HG03175 (cell line): ENCODE data around the gene PLBD2.

Experiments used
- ATAC-seq: cut with Tn5 transposase; IDR thresholded peaks from one replicate; pipeline ENCODE4 v1.9.1; 2021; ENCODE audit warnings: mild to moderate bottlenecking, moderate library complexity; ENCODE audit not compliant: unreplicated experiment

PLBD2 gene

DNA sequence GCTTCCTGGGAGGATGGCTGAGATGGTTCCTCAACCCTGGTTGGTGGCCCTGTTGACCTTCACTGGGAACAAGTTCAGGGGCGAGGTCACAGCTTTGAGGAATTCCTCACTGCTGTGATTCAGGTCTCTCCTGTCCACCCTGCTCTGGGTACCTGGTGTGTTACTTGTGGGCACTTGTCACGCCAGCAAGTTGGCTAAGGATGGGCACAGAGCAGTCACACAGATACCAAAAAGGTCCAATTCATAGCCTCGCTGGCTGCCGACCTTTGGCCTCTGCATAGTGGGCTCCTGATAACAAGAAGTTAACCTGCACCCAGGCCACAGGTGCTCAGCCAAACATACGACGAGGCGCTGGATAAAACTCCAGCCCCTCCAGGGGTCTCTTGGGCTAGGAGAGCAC, 34.1 kb downstream of the PLBD2 start:
- no peak for ATAC-seq

DNA sequence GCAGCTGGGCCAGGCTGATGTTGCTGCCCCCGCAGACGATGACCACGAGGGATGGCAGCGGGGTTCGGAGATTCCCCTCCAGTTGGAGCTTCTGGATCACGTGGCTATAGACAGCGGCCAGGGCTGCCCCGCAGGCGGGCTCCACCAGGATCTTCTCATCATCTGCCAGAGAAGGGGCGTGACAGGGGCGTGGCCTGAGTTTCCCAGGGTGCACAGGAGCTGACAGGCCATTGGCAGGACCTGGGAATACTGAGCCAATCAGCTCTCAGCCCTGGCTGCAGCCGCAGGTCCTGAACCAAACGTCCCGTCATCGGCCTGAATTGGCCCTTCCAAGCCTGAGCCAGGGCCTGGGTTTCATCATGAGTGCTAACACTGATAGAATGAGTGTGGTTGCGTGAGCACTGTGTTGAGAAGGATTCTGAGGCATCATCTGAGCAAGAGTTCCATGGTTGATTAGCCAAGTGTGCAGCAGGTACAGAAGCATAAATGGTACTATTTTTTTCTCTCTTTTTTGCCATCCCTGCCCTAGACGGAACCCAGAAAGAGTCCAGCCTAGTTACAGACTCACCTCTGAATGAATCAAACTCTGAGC, 34.7 kb downstream of the PLBD2 start:
- no peak for ATAC-seq

DNA sequence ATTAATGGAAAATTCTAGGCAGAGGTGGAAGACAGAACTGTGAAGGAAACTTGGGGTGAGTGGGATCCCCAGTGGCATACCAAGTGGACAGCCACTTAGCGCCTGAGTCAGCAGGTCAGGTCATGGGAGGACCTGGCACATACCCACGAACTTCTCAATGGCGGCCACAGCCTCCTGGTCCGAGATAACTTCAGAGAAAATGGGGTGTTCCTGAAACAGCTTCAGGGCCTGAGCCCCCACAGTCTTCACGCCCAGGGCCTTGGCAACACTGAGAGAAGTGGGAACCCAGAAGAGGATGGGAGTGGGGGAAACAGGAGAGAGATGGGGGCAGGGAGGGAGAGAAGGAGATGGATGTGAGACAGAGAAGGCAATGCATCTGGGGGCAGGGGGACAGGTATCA, 35.4 kb downstream of the PLBD2 start:
- no peak for ATAC-seq

DNA sequence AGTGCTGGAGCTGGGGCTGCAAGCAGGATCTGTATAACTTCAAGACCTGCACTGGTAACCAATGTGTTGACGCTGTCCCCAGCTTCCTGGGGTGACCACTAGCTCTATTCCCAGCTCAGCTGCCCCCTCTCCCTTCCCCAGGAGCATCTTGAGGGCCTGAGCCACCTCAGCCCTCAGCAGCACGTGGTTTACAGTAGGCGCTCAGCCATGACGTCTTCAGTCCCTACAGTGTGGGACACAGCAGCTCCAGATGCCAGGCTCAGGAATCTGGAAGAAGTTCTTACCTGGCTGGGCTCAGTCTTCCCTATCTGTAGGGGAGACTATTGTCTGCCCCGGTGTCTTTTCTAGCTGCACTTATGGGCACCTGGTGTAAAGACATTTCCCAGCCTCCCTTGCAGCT, 36.7 kb downstream of the PLBD2 start:
- no peak for ATAC-seq

DNA sequence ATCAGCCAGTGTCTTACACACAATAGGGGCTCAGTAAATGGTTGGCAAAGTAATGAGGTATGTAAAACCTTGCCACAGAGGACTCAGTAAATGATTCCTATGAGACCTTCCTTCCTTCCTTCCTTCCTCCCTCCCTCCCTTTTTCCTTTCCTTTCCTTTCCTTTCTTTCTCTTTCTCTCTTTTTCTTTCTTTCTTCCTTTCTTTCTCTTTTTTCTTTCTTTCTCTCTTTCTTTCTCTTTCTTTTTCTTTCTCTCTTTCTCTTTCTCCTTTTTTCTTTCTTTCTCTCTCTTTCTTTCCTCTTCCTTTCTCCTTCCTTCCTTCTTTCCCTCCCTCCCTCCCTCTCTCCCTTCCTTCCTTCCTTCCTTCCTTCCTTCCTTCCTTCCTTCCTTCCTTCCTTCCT, 37.8 kb downstream of the PLBD2 start:
- no peak for ATAC-seq

DNA sequence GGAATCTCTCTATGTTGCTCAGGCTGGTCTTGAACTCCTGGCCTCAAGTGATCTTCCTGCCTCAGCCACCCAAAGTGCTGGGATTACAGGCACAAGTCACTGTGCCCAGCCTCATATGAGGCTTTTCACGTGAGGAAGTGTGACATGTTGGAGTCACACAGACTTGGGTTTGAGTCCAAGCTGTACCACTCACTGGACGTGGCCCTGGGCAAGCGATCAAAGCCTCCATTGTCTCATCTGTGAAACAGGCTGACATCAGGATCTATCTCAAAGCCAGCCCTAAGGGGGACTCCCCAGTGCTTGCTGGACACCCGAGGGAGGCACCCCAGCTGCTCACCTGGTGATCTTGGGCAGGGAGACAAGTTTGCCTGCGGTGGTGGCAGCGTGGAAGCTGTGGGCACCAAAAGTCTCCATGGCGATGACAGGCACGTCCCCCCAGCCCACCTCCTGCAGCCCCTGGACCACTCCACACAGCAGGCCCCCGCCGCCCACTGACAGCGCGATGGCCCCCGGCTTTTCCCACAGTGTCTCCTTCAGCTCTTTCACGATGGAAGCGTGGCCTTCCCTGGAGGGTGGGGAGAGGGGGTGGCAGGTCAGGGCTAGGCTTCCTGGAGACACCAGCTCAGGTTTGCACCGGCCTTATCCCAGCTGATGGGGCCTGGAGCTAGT, 38.6 kb downstream of the PLBD2 start:
- ATAC-seq = no peak

GRCh38 chr12:113397497-113398197, 39.3 kb downstream of the PLBD2 start:
- no peak for ATAC-seq

- no peak for ATAC-seq
These were observed 40.2 kb downstream of the PLBD2 start for GRCh38 chr12:113398346-113399290.

DNA sequence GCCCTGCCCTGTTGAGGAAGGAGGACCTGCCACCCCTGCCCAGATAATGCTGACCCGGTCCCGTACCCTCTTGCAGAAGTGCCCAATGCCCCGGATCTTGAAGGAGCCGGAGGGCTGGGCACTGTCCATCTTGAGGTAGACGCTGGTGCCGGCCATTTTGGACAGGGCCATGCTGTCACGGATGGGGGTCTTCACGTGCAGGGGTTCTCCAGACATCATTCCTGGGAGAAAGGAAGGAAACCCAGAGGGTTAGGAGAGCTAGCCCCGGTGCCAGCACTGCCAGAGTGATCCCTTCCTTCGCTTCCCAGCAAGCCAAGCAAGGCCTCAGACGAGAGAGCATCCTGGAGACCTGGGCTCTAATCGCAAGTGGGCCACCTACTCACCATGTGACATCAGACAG, 41.1 kb downstream of the PLBD2 start:
- ATAC-seq = no peak

GRCh38 chr12:113400362-113400761, 42.0 kb downstream of the PLBD2 start:
- ATAC-seq = no peak

- ATAC-seq = no peak
These were observed 42.9 kb downstream of the PLBD2 start for GRCh38 chr12:113401066-113402000.

- ATAC-seq = no peak
These were observed 44.3 kb downstream of the PLBD2 start for GRCh38 chr12:113402586-113403260.

DNA sequence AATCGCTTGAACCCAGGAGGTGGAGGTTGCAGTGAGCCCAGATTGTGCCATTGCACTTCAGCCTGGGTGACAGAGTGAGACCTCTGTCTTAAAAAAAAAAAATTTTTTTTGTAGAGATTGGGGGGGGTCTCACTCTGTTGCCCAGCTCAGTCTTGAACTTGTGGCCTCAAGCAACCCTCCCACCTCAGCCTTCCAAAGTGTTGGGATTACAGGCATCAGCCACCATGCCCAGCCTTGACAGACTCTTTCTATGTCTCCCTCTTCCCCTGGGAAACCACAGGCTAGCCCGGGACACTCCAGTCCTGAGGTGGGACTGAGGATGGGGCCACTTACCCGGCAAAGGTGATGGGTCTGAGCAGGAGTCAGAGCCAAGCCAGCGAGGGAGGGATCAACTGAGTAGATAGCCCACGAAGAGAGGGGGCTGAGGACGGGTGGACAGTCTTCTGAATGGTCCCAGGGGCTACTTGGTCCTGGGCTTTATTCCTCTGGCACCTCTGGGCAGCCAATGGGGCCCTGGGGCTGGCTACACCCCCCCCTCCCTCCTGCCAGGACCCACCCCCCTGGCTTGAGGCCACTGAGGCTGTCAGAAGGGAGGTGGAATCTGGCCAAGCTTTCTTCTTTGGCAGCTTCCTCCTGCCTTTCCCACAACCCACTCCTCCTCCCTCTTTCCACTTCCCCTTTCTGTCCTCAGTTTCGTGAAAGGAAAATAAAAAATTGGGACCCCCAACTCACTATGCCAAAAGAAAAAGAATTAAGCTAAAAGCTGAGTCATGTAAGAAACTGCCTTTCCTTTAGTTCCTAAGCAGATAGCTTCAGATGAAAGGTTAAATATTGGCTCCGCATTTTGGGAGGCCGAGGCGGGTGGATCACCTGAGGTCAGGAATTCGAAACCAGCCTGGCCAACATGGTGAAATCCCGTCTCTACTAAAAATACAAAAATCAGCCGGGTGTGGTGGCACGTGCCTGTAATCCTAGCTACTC, 45.3 kb downstream of the PLBD2 start, which contains the start of gene SDS:
TSS of gene SDS (minus strand) at position 453 of the 981 bp plus-strand sequence. CDS start 4,179 bp downstream, outside the sequence.
- no peak for ATAC-seq

- no peak for ATAC-seq
These were observed 47.3 kb downstream of the PLBD2 start for GRCh38 chr12:113405694-113406093.

DNA sequence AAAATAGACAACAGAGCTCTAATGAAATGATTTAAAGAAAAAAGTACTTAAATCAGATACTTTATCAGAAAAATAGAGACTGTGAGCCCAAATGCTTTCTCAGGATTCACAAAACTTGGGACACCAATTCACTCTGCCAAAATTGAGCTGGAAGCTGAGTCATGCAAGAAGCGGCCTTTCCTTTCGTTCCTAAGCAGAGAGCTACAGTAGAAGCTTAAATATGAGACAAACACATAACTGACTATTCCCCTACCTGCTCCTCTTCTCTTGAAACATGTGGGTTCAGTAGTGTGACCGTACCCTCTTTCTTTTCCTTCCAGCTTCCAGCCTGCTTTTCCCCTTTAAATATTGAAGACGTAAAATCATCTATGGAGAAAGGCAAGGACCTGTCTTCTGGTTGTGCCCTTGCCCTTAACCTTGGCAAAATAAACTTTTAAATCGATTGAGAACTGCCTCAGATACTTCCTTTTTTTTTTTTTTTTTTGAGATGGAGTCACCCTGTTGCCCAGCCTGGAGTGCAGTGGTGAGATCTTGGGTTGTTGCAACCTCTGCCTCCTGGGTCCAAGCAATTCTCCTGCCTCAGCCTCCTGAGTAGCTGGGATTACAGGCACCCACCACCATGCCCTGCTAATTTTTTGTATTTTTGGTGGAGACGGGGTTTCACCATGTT, 49.7 kb downstream of the PLBD2 start:
- ATAC-seq = no peak

- ATAC-seq = no peak
These were observed 50.4 kb downstream of the PLBD2 start for GRCh38 chr12:113408756-113409298.

GRCh38 chr12:113409462-113410124, 51.2 kb downstream of the PLBD2 start:
- no peak for ATAC-seq
